CD4-positive, alpha-beta memory T cell (primary cell): ENCODE measurements around the gene ZNF518B. TPM values are rescaled to one million over a fixed set of nuclear protein-coding genes. Genes with fewer than 3 reads are reported as not detected.

Experiments
- polyA plus RNA-seq, 2 donors: library from polyadenylated mRNA; unstranded; fragments of 300-500 nt; fragmentation: Illumina TruSeq; gene quantifications; one replicate each; pipeline ENCODE4 v1.2.3, GENCODE V29; 2021
- total RNA-seq, 2 experiments: library from RNA; stranded (reverse); gene quantifications; one replicate each; pipeline ENCODE4 v1.2.3, GENCODE V29; 2021

Gene ZNF518B
- total and polyA plus RNA-seq, 4 experiments from 2014 or later, result 7.0 to 48.6 (median 29.3) TPM

Other genes starting within 250 kb of the ZNF518B start
- under 1 TPM; 0.11 to 0.29 TPM for gene CLNK, start 227.3 kb upstream of the ZNF518B start, total RNA-seq
- gene CLNK, start 227.3 kb upstream of the ZNF518B start, polyA plus RNA-seq, result not detected